Measurements from ENCODE around the gene FOXL2. TPM values are rescaled to one million over a fixed set of nuclear protein-coding genes. Genes with fewer than 3 reads are reported as not detected.
A peak's percentile ranks its signal among the peaks of the same experiment; 100 is the strongest.

Gene FOXL2
- total and polyA plus RNA-seq, 9 of the 15 experiments (the other 6 are each of a cell fraction or from before 2014, with no cell fraction given) = 0.27 to 22.1 (median 3.2) TPM

DNA sequence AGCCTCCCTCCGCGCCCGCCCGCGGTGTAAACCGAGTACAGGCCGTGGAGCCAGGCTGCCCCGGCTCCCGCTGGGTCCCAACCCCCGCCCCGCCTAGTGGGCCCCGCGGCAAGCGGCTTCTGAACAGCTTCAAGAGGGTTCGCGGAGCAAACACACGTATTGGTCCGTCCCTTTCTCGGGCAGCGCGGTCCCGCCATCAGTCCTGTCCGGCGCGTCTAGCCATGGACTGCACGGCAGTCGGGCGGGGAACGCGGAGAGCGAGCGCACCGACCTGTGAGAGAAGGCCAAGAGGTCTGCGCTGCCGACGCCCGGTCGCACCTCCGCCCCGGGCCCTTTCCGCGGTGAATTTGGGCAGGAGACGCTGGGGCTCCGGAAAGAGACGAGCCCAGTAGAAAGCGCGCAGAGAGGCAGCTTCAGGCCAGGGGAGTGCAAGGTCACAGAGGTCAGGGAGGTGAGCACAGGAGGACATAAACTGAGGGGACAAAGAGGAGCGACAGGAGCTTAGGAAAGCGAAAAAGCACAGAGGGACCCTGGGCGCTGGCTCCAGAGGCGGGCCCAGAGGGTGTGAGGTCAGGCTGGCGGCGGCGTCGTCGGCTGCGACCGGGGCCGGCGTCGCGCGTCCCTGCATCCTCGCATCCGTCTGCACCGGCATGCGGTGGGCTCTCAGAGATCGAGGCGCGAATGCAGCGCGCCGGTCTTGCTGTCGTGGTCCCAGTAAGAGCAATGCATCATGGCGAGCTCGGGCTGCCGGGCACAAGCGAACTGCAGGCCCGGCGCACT lies 1.8 kb downstream of the FOXL2 start (continued):
- no peak for TF ChIP-seq NR4A1 (CRISPR knock-in tag; IDR thresholded peaks at IDR 0.05)
- 0 out of 2 replicates have a peak, but pooled peaks have one; percentile 29 for TF ChIP-seq NR4A1 (tag; IDR thresholded peaks at IDR 0.05)
- TF ChIP-seq, protein P1, sequence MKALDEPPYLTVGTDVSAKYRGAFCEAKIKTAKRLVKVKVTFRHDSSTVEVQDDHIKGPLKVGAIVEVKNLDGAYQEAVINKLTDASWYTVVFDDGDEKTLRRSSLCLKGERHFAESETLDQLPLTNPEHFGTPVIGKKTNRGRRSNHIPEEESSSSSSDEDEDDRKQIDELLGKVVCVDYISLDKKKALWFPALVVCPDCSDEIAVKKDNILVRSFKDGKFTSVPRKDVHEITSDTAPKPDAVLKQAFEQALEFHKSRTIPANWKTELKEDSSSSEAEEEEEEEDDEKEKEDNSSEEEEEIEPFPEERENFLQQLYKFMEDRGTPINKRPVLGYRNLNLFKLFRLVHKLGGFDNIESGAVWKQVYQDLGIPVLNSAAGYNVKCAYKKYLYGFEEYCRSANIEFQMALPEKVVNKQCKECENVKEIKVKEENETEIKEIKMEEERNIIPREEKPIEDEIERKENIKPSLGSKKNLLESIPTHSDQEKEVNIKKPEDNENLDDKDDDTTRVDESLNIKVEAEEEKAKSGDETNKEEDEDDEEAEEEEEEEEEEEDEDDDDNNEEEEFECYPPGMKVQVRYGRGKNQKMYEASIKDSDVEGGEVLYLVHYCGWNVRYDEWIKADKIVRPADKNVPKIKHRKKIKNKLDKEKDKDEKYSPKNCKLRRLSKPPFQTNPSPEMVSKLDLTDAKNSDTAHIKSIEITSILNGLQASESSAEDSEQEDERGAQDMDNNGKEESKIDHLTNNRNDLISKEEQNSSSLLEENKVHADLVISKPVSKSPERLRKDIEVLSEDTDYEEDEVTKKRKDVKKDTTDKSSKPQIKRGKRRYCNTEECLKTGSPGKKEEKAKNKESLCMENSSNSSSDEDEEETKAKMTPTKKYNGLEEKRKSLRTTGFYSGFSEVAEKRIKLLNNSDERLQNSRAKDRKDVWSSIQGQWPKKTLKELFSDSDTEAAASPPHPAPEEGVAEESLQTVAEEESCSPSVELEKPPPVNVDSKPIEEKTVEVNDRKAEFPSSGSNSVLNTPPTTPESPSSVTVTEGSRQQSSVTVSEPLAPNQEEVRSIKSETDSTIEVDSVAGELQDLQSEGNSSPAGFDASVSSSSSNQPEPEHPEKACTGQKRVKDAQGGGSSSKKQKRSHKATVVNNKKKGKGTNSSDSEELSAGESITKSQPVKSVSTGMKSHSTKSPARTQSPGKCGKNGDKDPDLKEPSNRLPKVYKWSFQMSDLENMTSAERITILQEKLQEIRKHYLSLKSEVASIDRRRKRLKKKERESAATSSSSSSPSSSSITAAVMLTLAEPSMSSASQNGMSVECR (CRISPR knock-in tag; IDR thresholded peaks at IDR 0.05) = peak; percentile 44; the same call in 1 of the 2 replicates
- peak; percentile 77; the same call in 1 of the 2 replicates for TF ChIP-seq MTA3 (IDR thresholded peaks at IDR 0.05; ENCODE audit: borderline replicate concordance)
- TF ChIP-seq SUPT5H (IDR thresholded peaks at IDR 0.05) = peak; percentile 40
- peak; percentile 48 for TF ChIP-seq KDM5B (IDR thresholded peaks at IDR 0.05; ENCODE audit: insufficient replicate concordance, low read depth, low read length)
- TF ChIP-seq TEAD4 (IDR thresholded peaks at IDR 0.05; ENCODE audit: low read length) = no peak
- peak; percentile 48; the same call in 1 of the 2 replicates for TF ChIP-seq TEAD4 (CRISPR knock-in tag; IDR thresholded peaks at IDR 0.05; ENCODE audit: borderline replicate concordance)
- TF ChIP-seq XRCC4 (IDR thresholded peaks at IDR 0.05; ENCODE audit: extremely low read depth, insufficient read depth, insufficient read length) = no peak
- no peak for TF ChIP-seq CBX2 (IDR thresholded peaks at IDR 0.05; ENCODE audit: insufficient read depth, low read length, poor library complexity, severe bottlenecking)
- TF ChIP-seq, protein P2, sequence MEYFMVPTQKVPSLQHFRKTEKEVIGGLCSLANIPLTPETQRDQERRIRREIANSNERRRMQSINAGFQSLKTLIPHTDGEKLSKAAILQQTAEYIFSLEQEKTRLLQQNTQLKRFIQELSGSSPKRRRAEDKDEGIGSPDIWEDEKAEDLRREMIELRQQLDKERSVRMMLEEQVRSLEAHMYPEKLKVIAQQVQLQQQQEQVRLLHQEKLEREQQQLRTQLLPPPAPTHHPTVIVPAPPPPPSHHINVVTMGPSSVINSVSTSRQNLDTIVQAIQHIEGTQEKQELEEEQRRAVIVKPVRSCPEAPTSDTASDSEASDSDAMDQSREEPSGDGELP (CRISPR knock-in tag; IDR thresholded peaks at IDR 0.05; ENCODE audit: borderline replicate concordance) = peak; percentile 56; the same call in 1 of the 2 replicates
- TF ChIP-seq FOXA3 (CRISPR knock-in tag; conservative IDR thresholded peaks at IDR 0.05 in 1 of 2, IDR thresholded peaks at IDR 0.05 in 1 of 2) = peak in 1 of 2 experiments; percentile 60; a peak in 1 of 4 replicates
- TF ChIP-seq, protein P3, sequence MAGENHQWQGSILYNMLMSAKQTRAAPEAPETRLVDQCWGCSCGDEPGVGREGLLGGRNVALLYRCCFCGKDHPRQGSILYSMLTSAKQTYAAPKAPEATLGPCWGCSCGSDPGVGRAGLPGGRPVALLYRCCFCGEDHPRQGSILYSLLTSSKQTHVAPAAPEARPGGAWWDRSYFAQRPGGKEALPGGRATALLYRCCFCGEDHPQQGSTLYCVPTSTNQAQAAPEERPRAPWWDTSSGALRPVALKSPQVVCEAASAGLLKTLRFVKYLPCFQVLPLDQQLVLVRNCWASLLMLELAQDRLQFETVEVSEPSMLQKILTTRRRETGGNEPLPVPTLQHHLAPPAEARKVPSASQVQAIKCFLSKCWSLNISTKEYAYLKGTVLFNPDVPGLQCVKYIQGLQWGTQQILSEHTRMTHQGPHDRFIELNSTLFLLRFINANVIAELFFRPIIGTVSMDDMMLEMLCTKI (IDR thresholded peaks at IDR 0.05; ENCODE audit: partially characterized antibody) = no peak
- TF ChIP-seq SMARCB1 (IDR thresholded peaks at IDR 0.05; ENCODE audit: insufficient read length, low read depth) = no peak
- TF ChIP-seq EP400 (IDR thresholded peaks at IDR 0.05) = peak; percentile 10; the same call in 1 of the 2 replicates
- TF ChIP-seq, protein P4, sequence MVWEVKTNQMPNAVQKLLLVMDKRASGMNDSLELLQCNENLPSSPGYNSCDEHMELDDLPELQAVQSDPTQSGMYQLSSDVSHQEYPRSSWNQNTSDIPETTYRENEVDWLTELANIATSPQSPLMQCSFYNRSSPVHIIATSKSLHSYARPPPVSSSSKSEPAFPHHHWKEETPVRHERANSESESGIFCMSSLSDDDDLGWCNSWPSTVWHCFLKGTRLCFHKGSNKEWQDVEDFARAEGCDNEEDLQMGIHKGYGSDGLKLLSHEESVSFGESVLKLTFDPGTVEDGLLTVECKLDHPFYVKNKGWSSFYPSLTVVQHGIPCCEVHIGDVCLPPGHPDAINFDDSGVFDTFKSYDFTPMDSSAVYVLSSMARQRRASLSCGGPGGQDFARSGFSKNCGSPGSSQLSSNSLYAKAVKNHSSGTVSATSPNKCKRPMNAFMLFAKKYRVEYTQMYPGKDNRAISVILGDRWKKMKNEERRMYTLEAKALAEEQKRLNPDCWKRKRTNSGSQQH (CRISPR knock-in tag; IDR thresholded peaks at IDR 0.05) = no peak
- TF ChIP-seq ZNF507 (tag; conservative IDR thresholded peaks at IDR 0.05) = no peak
- TF ChIP-seq BCOR (IDR thresholded peaks at IDR 0.05) = peak; percentile 59
- TF ChIP-seq LCOR (CRISPR knock-in tag; IDR thresholded peaks at IDR 0.05) = peak; percentile 32; the same call in 1 of the 2 replicates
